Liver (tissue), 3 donors: ENCODE results near the gene TRUB2.

Experiments used
- EGR1 ChIP-seq, 2 donors: IDR thresholded peaks; 2 replicates each; pipeline ENCODE4 v1.6.1; 2016 to 2018; ENCODE audit warnings: antibody characterized with exemption in 2 of 2, low read depth in 2 of 2
- TF ChIP-seq, protein P1 (sequence below): fragments of 150-350 bp; IDR thresholded peaks from 2 replicates; pipeline ENCODE4 v1.5.1; 2017; ENCODE audit warnings: improper control_type of control experiment, low read depth, low read length; ENCODE audit not compliant: missing input control
- donor health status: healthy.
- donor health status: healthy.

- TF ChIP-seq, protein P1, sequence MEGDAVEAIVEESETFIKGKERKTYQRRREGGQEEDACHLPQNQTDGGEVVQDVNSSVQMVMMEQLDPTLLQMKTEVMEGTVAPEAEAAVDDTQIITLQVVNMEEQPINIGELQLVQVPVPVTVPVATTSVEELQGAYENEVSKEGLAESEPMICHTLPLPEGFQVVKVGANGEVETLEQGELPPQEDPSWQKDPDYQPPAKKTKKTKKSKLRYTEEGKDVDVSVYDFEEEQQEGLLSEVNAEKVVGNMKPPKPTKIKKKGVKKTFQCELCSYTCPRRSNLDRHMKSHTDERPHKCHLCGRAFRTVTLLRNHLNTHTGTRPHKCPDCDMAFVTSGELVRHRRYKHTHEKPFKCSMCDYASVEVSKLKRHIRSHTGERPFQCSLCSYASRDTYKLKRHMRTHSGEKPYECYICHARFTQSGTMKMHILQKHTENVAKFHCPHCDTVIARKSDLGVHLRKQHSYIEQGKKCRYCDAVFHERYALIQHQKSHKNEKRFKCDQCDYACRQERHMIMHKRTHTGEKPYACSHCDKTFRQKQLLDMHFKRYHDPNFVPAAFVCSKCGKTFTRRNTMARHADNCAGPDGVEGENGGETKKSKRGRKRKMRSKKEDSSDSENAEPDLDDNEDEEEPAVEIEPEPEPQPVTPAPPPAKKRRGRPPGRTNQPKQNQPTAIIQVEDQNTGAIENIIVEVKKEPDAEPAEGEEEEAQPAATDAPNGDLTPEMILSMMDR = no peak
- no peak for TF ChIP-seq EGR1 (IDR thresholded peaks at IDR 0.05; ENCODE audit: low read depth in 2 of 2)
These were observed 3.4 kb upstream of the TRUB2 start for GRCh38 chr9:128325629-128326028.
